HepG2 (cell line): ENCODE data around the gene KCNH1. TPM values are rescaled to one million over a fixed set of nuclear protein-coding genes. Genes with fewer than 3 reads are reported as not detected.

Experiments used
- ATAC-seq: fragments of 200-7000 bp; cut with Tn5 transposase; 3 replicates; pipeline ENCODE4 v1.9.1; 2020; ENCODE audit warnings: mild to moderate bottlenecking, moderate library complexity
- BruUV-seq: library from RNA; stranded (reverse); fragments of 400-500 nt; replicated peaks from 2 replicates; lab custom pipeline; 2021; lab: Mats Ljungman, UMichigan
- CTCF ChIA-PET: fragments of 300-600 bp; formaldehyde crosslinking; extraction: SDS; loops from one replicate; lab custom pipeline; 2021; ENCODE audit warnings: low total read pairs, inconsistent platforms, low intra/inter-chr PET ratio; lab: Yijun Ruan, JAX
- POLR2A ChIA-PET: fragments of 350-600 bp; sonication (Branson Sonifier 250); formaldehyde crosslinking; loops from one replicate; lab custom pipeline; 2020; ENCODE audit warnings: antibody characterized with exemption, inconsistent platforms; lab: Yijun Ruan, JAX
- DNase-seq: peaks from one replicate; pipeline ENCODE4 v3.0.0-alpha.2; 2015; ENCODE audit warnings: low spot score
- FAIRE-seq: peaks from 3 replicates; lab custom pipeline; 2011; peaks lifted over from hg19 to GRCh38; lab: Jason Lieb, UNC
- H2AFZ ChIP-seq: one replicate; pipeline ENCODE4 v1.6.1; 2011; ENCODE audit warnings: low read length, inconsistent platforms
- H3K27ac ChIP-seq: fragments of 300-600 bp; 3 replicates; pipeline ENCODE4 v1.8.0; 2011; ENCODE audit warnings: mixed run types, mild to moderate bottlenecking, mixed read lengths, low read length, inconsistent platforms; ENCODE audit not compliant: insufficient read depth; ENCODE audit errors: extremely low read length
- H3K27me3 ChIP-seq, 2 experiments: fragments of 200-600 bp in 1 of 2; 2 replicates in 1 of 2; 3 replicates in 1 of 2; pipeline versions ENCODE4 v1.6.0 to v1.8.0; 2011; ENCODE audit warnings: low read length in 2 of 2, mild to moderate bottlenecking in 2 of 2, moderate library complexity in 2 of 2, inconsistent platforms in 1 of 2; ENCODE audit not compliant: insufficient read depth in 2 of 2, control insufficient read depth in 1 of 2
- H3K36me3 ChIP-seq, 2 experiments: fragments of 200-600 bp in 1 of 2; replicated peaks in 1 of 2; 2 replicates in 1 of 2; 3 replicates in 1 of 2; pipeline versions ENCODE4 v1.5.1 to v1.8.0; 2011; ENCODE audit warnings: low read length in 2 of 2, inconsistent platforms in 1 of 2; ENCODE audit not compliant: insufficient read depth in 2 of 2, control insufficient read depth in 1 of 2
- H3K4me1 ChIP-seq: 2 replicates; pipeline ENCODE4 v1.5.1; 2012; ENCODE audit warnings: low read length, inconsistent platforms; ENCODE audit not compliant: insufficient read depth
- H3K4me2 ChIP-seq: 2 replicates; pipeline ENCODE4 v1.6.0; 2011; ENCODE audit warnings: low read depth, low read length, inconsistent platforms
- H3K4me3 ChIP-seq, 3 experiments: fragments of 200-600 bp in 1 of 3; sonication (generic), shearing (Covaris generic) in 1 of 3; replicated peaks in 1 of 3; 2 replicates each; pipeline ENCODE4 v1.5.1; 2011 to 2016; ENCODE audit warnings: low read length in 3 of 3, inconsistent platforms in 2 of 3, low read depth in 2 of 3, mild to moderate bottlenecking in 2 of 3, control low read depth in 1 of 3, mixed read lengths in 1 of 3; ENCODE audit not compliant: insufficient read depth in 1 of 3
- H3K79me2 ChIP-seq: one replicate; pipeline ENCODE4 v1.6.1; 2011; ENCODE audit warnings: low read length, inconsistent platforms; ENCODE audit not compliant: insufficient read depth
- H3K9ac ChIP-seq: 2 replicates; pipeline ENCODE4 v1.6.0; 2011; ENCODE audit warnings: mild to moderate bottlenecking, low read depth, low read length, inconsistent platforms; ENCODE audit not compliant: insufficient read depth
- H3K9me3 ChIP-seq: 2 replicates; pipeline ENCODE4 v1.5.1; 2012; ENCODE audit warnings: mild to moderate bottlenecking, low read length
- H4K20me1 ChIP-seq: 2 replicates; pipeline ENCODE4 v1.6.0; 2011; ENCODE audit warnings: inconsistent platforms, mild to moderate bottlenecking, low read length, moderate library complexity; ENCODE audit not compliant: insufficient read depth
- CEBPB ChIP-seq: IDR thresholded peaks from 2 replicates; pipeline ENCODE4 v1.6.1; 2011; ENCODE audit warnings: low read depth, low read length, improper control_type of control experiment, borderline replicate concordance
- ZBTB1 ChIP-seq: sonication (generic); formaldehyde crosslinking; IDR thresholded peaks from 2 replicates; pipeline ENCODE4 v1.4.0; 2020; ENCODE audit warnings: missing genetic modification reagents, borderline replicate concordance
- ZBTB39 ChIP-seq: sonication (generic); formaldehyde crosslinking; IDR thresholded peaks from 2 replicates; pipeline ENCODE4 v1.5.0; 2020; ENCODE audit warnings: missing genetic modification reagents
- ZNF280D ChIP-seq: sonication (generic); formaldehyde crosslinking; IDR thresholded peaks from 2 replicates; pipeline ENCODE4 v1.5.1; 2020; ENCODE audit warnings: mild to moderate bottlenecking, missing genetic modification reagents
- WGBS: methylation state at CpG from one replicate; pipeline ENCODE4 v1.1.6; 2017; ENCODE audit warnings: low lambda C conversion rate; 5-methylcytosine and 5-hydroxymethylcytosine counted together
- in situ Hi-C: cut with HindIII; loops from 2 replicates; pipeline ENCODE4 v1.10.0; 2017; ENCODE audit warnings: low pct_unique_long_range_greater_than_20kb; ENCODE audit not compliant: extremely low pct_ligation_motif_present
- intact Hi-C: fragments of 100-400 bp; cut with micrococcal nuclease; formaldehyde crosslinking; loops from one replicate; pipeline ENCODE4 v1.10.0; 2022; ENCODE audit not compliant: unreplicated experiment
- polyA plus RNA-seq, 8 experiments: library from polyadenylated mRNA; depleted of rRNA in 3 of 8; stranded (reverse) in 7 of 8; unstranded in 1 of 8; fragments of >200 nt; fragmentation: Illumina TruSeq in 4 of 8; extraction: Trizol in 4 of 8; gene quantifications; 2 replicates each; pipeline versions ENCODE4 v1.2.1 to v1.2.3, GENCODE V29; 2011 to 2016; ENCODE audit warnings: low read depth in 4 of 8, missing spikeins in 1 of 8, mixed read lengths in 1 of 8; ENCODE audit not compliant: insufficient read depth in 1 of 8
- total RNA-seq, 5 experiments: library from RNA; depleted of rRNA; stranded (reverse); fragments of >200 nt; fragmentation: Illumina TruSeq; extraction: Trizol; gene quantifications; 2 replicates each; pipeline ENCODE4 v1.2.3, GENCODE V29; 2016; ENCODE audit warnings: low read depth in 1 of 5

Gene KCNH1
- total and polyA plus RNA-seq, 2 of the 13 experiments (the other 11 are each of a cell fraction or from before 2014, with no cell fraction given): not detected

- H3K4me1 ChIP-seq: no peaks in the 10 kb centered on the region
- BruUV-seq: no TSS peak
- FAIRE-seq: no peak
- no peak for ATAC-seq
- POLR2A ChIA-PET: no interaction called here
- no peak for DNase-seq
- H4K20me1 ChIP-seq: no peaks in the 10 kb centered on the region
- no peak overlapping the region for H3K4me2 ChIP-seq
- no peak overlapping the region for H3K27ac ChIP-seq
- H3K36me3 ChIP-seq: no peaks in the 10 kb centered on the region
- TF ChIP-seq ZNF280D (CRISPR knock-in tag) (no peak), ZBTB1 (CRISPR knock-in tag) (no peak), ZBTB39 (CRISPR knock-in tag) (no peak), CEBPB (no peak)
- TF ChIP-seq, all 625 proteins: peak for 0
- intact Hi-C loops: no loop called here
- WGBS: 0% methylated on average over 1 of the region's 2 CpGs
- Histone ChIP-seq H3K79me2 (no peaks in the 10 kb centered on the region), H3K4me3 (no peak overlapping the region), H2AFZ (no peak overlapping the region), H3K27me3 (no peaks in the 10 kb centered on the region; a peak in 1 of 5 replicates), H3K9ac (no peak overlapping the region), H3K9me3 (no peaks in the 10 kb centered on the region)
- CTCF ChIA-PET: no interaction called here
- in situ Hi-C loops: no loop called here
Observed at GRCh38 chr1:210724768-210725167, 409.2 kb downstream of the KCNH1 start.
